GM18519 (cell line): ENCODE measurements around the gene TPD52L2.
"Not testable (repeated sequence)": the region's sequence is repeated elsewhere in the genome, so short reads cannot be mapped to it uniquely, and the experiment has no call there.

Source experiments
- ATAC-seq: cut with Tn5 transposase; IDR thresholded peaks from one replicate; pipeline ENCODE4 v1.9.1; 2021; ENCODE audit warnings: mild to moderate bottlenecking, moderate library complexity; ENCODE audit not compliant: unreplicated experiment, low FRiP score

TPD52L2 gene

DNA sequence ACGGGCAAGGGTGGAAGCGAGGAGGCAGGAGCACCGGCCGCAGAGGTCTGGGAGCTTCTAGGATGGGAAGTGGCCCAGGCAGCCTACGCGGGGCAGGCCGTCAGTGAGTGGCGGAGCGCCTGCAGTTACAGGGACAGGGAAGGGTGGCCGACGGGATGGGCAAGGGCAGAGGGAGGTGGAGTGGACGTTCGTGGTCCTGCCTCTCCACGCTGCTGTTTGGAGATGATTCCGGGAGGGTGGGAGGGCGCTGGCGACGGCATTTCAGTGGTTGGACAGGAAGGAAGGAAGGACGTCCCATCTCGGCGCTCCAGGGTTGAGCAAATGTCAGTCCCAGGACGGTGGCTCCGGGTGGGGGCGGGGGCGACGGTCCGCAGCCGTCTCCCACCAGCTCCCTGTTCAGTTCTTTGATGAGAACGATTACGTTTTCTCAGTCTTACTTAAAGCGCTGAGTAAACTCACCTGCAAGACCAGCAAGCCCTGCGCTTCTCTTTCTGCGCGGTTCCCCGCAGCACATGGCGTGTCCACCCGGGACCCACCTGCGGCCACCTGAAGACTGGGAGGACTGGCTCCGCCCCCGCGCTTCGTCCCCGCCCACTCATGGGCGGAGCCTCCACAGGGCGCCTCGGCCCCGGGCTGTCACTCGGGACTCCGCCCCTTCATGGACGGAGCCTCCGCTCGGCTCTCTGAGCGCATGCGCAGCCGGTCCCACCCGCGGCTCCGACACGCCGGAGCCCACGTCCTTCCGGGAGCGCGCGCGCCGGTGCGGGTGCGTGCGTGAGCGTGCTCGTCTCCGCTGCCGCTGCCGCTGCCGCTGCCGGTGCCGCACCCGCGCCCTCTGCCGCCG is 29.5 kb downstream of the TPD52L2 start, which contains the start of gene DNAJC5:
TSS of gene DNAJC5 (plus strand) at position 769 of the 844 bp plus-strand sequence. CDS start 33,220 bp downstream, outside the sequence.
- ATAC-seq, result peak; percentile 68

- no peak for ATAC-seq
Measured at GRCh38 chr20:63895202-63895951, 30.3 kb downstream of the TPD52L2 start.

DNA sequence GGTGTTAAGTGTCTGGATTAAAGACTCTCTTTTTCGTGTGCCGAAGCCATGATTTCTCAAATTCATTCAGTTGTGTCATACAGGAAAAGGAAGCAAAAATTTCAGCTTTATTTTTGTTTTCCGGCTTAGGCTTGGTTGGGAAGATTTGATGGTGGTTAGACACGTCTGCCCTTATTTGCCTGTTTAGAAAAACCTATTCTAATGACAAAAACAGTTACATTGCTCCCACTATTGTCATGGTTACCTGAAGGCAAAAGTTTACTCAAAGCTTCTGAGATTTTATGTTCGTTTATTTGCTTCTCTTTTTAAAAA is 30.8 kb downstream of the TPD52L2 start:
- ATAC-seq, result no peak

GRCh38 chr20:63896264-63897105 is 31.4 kb downstream of the TPD52L2 start:
- no peak for ATAC-seq

DNA sequence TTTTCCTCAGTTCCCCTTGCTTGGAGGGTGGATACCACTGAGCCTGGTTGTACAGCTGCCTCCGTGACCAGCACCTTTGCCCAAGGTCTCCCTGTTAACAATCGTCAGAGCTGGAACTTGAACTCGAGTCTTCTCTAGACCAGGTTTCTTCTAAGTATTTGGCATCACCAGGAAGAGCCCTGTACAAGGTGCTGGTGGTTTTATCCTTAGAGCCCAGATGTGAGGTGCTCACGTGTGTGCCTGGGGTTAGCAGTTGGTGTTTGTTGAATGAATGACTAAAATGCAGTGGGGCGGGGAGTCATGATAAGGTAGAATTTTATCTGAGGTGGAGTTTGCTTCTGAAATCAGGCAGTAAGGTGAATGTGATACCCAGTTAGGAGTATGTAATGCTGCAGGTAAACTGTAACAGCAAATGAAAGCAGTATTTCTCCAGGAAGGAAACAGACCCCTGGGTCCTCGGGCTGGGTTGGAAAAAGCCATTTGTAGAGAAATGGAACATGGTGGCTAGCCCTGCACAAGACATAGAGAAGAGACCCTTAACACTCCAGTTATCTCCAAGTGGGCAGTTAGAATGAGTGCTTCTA is 33.0 kb downstream of the TPD52L2 start:
- no peak for ATAC-seq

GRCh38 chr20:63898882-63899558 is 34.0 kb downstream of the TPD52L2 start:
- no peak for ATAC-seq

DNA sequence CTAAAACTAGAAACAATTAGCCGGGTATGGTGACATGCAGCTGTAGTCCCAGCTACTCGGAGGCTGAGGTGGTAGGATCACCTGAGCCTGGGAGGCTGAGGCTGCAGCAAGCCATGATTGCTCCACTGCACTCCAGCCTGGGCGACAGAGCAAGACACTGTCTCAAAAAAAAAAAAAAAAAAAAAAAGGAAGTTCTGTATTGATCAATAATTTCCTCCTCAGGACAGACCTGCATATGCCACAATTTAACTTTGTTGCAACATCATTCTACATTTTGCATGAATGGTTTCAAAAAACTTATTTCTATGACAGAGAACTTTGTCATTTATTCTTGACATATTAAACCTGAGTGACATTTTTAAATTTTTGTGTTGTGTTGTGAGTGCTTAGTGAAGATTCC is 35.3 kb downstream of the TPD52L2 start:
- ATAC-seq, result no peak

- ATAC-seq, result no peak
Measured at GRCh38 chr20:63903796-63904561, 38.9 kb downstream of the TPD52L2 start.

GRCh38 chr20:63908008-63908682 is 43.1 kb downstream of the TPD52L2 start:
- no peak for ATAC-seq

- ATAC-seq, result no peak
Measured at GRCh38 chr20:63911176-63911575, 46.1 kb downstream of the TPD52L2 start.

DNA sequence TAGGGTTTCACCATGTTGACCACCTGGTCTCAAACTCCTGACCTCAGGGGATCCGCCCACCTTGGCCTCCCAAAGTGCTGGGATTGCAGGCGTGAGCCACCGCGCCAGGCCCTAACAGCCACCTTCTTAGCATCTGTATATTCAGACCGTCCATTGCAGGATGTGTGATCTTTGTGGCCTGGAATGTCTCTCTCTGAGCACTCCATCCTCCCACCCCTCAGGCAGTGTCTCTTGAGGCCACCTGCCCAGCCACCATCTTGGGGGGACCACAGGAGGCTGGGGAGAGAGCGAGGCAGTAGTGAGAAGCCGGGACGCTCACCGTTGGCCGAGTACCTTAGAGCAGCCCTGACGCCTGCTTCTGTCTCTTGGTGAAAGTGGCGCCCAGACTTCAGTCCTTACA is 48.7 kb downstream of the TPD52L2 start:
- ATAC-seq, result no peak

- no peak for ATAC-seq
Measured at GRCh38 chr20:63915471-63915870, 50.4 kb downstream of the TPD52L2 start.

GRCh38 chr20:63916371-63916939 is 51.4 kb downstream of the TPD52L2 start:
- ATAC-seq, result not testable (repeated sequence)

- ATAC-seq, result no peak
Measured at GRCh38 chr20:63917811-63918210, 52.7 kb downstream of the TPD52L2 start.

- ATAC-seq, result no peak
Measured at GRCh38 chr20:63919130-63919529, 54.1 kb downstream of the TPD52L2 start.

- no peak for ATAC-seq
Measured at GRCh38 chr20:63920226-63920625, 55.2 kb downstream of the TPD52L2 start.

- ATAC-seq, result no peak
Measured at GRCh38 chr20:63923651-63924050, 58.6 kb downstream of the TPD52L2 start.

GRCh38 chr20:63924241-63924640 is 59.2 kb downstream of the TPD52L2 start:
- no peak for ATAC-seq
